Esophagus squamous epithelium (tissue), 4 donors: ENCODE results near the gene C3orf18.

Source experiments
- CTCF ChIP-seq, 6 experiments: fragments of 450-650 bp in 4 of 6; fragments of 200-600 bp in 2 of 6; sonication (generic) in 2 of 6; IDR thresholded peaks; one replicate each; pipeline ENCODE4 v1.5.1; 2016 to 2019; ENCODE audit warnings: antibody characterized with exemption in 6 of 6, mild to moderate bottlenecking in 4 of 6, moderate library complexity in 4 of 6
- POLR2A ChIP-seq, 4 donors: fragments of 450-650 bp; IDR thresholded peaks; one replicate each; pipeline ENCODE4 v1.6.1; 2017; ENCODE audit warnings: antibody characterized with exemption in 4 of 4, mild to moderate bottlenecking in 4 of 4, moderate library complexity in 3 of 4

- TF ChIP-seq CTCF (IDR thresholded peaks at IDR 0.05) (no peak), POLR2A (IDR thresholded peaks at IDR 0.05) (no peak)
Observed at GRCh38 chr3:50533316-50533715, 34.2 kb downstream of the C3orf18 start.
